Right lung (tissue), 5 donors: ENCODE results near the gene ELOVL6. TPM values are rescaled to one million over a fixed set of nuclear protein-coding genes. Genes with fewer than 3 reads are reported as not detected.
"Not testable (repeated sequence)": the region's sequence is repeated elsewhere in the genome, so short reads cannot be mapped to it uniquely, and the experiment has no call there.

Experiments used
- DNase-seq, 2 donors: peaks; one replicate each; pipeline ENCODE4 v3.0.0-alpha.2; 2013
- polyA plus RNA-seq, 5 donors: library from polyadenylated mRNA; unstranded; fragments of 120-200 nt; gene quantifications; one replicate each; pipeline versions ENCODE4 v1.2.1 to v1.2.3, GENCODE V29; 2013; ENCODE audit warnings: inconsistent platforms in 1 of 5, low replicate concordance in 1 of 5; ENCODE audit not compliant: insufficient read length in 5 of 5, insufficient read depth in 1 of 5

The ELOVL6 gene
- polyA plus RNA-seq, 5 donors, result 10.1 to 16.6 (median 10.5) TPM

DNA sequence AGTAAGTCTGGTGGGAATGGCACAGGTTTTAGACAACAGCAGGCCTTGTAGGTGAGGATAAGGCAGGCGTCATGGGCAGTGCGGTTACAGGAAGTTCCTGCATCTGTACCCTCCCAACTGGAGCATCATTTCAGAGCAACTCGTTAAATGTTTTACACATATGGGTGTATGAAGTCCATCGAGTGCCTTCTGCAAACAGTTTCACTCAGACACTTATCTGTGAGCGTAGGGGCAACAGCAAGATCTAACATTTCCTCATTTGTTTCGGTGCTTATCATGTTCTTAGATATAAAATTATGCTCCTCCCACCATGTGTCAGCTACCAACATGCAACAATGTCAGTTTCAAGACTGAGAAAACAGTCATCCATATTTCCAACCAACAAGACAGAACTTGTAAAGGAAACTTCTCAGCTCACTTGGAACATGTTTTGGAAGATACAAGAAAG, 69.9 kb downstream of the ELOVL6 start:
- no peak for DNase-seq

DNA sequence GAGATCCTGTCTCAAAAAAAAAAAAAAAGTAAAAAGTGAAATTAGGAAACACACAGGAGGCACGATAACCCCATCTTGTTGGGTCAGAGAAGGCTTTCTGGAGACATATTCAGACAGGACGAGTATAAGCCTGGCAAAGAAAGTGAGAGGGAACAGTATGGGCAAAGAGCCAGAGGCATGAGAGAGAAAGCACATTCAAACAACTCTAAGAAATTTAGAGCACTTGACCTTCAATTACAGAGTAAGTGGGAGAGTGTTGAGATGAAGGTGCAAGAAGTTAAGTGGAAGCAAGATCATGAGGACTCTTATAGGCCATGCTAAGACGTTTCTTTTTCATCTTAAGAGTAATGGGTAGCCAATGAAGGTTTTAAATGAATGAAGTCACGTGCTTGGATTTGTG, 70.4 kb downstream of the ELOVL6 start:
- DNase-seq, result peak in 1 of 2 donors; percentile 23

- no peak for DNase-seq
Observed at GRCh38 chr4:110124711-110125110, 73.7 kb downstream of the ELOVL6 start.

DNA sequence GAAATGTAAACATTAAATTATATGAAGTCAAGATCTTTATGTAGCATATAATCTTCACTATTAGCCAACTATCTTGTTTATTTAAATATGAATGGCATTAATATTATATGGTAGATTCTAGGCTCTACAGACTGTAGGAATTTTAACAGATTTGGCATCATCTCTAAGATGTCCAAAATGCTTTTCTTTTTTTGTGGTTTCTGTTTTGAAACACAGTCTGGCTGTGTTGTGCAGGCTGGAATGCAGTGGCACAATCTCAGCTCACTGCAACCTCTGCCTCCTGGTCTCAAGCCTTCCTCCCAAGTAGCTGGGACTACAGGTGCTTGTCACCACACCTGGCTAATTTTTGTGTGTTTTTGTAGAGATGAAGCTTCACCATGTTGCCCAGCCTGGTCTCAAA, 76.2 kb downstream of the ELOVL6 start:
- DNase-seq, result no peak

- DNase-seq, result no peak
Observed at GRCh38 chr4:110120506-110120905, 77.9 kb downstream of the ELOVL6 start.

- DNase-seq, result no peak
Observed at GRCh38 chr4:110119880-110120279, 78.5 kb downstream of the ELOVL6 start.

DNA sequence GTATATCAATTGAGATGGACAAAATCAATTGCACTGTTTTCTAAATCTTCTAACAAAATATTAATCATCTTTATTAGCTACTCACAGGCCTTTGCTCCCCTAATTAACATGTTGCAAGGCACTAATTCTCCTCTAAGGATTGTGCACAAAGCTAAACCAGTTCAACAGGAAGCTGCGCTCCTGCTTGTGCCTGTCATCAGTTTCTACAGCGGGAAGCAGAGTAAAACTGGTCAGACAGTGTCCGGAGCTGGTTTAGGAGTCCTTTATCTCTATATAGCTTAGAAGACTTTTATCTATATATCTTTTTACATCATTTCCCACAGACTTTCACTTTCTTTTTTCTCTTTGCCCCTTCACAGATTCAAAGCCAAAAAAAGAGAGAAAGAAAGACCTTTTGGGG, 79.1 kb downstream of the ELOVL6 start:
- DNase-seq, result peak in 1 of 2 donors; percentile 19

GRCh38 chr4:110112056-110112455, 86.4 kb downstream of the ELOVL6 start:
- no peak for DNase-seq

- no peak for DNase-seq
Observed at GRCh38 chr4:110109455-110109854, 89.0 kb downstream of the ELOVL6 start.

- DNase-seq, result no peak
Observed at GRCh38 chr4:110108960-110109359, 89.5 kb downstream of the ELOVL6 start.

GRCh38 chr4:110108422-110108821, 90.0 kb downstream of the ELOVL6 start:
- DNase-seq, result no peak

DNA sequence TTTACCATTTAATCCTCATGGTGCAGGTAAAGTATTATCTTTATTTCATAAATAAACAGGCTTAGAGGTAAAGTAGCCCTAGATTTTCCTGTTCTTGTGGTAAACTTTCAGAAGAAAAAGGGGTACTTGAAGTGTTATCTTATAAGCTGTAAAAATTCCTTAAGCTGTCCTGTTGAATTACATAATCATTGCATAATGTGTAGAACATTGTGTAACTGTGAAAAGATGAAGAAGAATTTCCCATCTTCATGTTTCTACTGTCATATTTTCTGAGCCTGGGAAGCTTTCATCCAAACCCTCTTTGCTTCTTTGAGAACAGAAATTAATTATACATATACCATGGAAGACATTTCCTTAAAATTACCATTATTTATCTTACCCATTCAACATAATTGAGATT, 90.5 kb downstream of the ELOVL6 start:
- DNase-seq, result no peak

DNA sequence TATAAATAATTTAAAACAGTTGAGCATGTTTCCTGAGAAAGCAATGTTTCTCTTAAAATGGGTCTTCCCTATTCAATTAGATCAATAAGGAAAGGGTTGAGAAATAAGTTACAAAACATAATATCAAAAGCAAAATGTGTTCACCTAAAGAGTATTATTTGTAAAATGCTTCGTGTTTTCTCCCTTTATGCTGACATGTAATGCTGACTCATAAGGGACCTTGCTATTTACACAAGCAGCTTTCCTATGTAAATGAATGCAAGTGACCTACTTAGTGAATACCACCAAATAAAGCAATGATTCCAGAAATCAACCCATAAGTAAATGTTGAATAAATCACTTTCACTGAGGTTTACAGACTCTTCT, 91.5 kb downstream of the ELOVL6 start:
- DNase-seq, result no peak

- DNase-seq, result no peak
Observed at GRCh38 chr4:110104661-110105060, 93.8 kb downstream of the ELOVL6 start.

- no peak for DNase-seq
Observed at GRCh38 chr4:110099638-110100037, 98.8 kb downstream of the ELOVL6 start.

DNA sequence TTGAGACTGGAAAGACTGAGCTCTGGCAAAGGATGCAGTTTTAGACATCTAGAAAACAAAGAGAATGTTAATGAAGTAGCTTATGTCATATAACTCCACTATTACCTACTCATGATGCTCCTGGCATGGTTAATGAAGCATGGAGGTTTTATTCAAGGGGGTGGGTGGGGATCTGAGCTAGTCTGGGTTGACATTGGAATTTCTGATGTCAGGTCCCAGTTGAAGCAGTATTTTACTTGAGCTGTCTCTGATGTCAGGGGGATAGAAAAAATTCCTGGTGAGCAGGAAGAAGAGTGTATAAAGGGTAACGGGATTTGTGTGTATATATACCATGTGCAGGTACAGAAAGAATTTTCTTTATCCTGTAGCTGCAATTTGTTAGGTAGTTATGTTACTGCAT, 102.0 kb downstream of the ELOVL6 start:
- DNase-seq, result no peak

GRCh38 chr4:110092646-110093045, 105.8 kb downstream of the ELOVL6 start:
- DNase-seq, result no peak

- no peak for DNase-seq
Observed at GRCh38 chr4:110091434-110092140, 106.8 kb downstream of the ELOVL6 start.

- no peak for DNase-seq
Observed at GRCh38 chr4:110088670-110089069, 109.7 kb downstream of the ELOVL6 start.

- peak; percentile 24 to 28 for DNase-seq
Observed at GRCh38 chr4:110087070-110087708, 111.2 kb downstream of the ELOVL6 start.

DNA sequence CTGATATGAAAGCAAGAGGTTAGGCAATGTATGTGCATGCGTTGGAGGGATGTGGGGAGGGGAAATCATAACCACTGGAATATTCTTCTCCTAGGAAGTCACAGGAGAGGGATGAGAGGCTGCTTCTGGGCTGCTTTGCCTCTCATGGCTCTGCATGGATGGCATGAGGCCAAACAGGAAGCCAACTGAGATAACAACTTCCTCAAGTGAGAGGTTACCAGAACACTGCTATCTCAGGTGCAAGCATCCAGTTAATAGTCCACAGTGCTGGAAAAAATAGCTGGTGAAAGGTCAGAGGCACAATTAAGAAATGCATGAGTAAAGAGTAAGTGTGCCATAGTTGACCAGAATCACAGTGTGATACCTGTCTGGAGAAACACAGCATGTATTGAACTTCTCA, 113.3 kb downstream of the ELOVL6 start:
- no peak for DNase-seq

- DNase-seq, result no peak
Observed at GRCh38 chr4:110084154-110084553, 114.3 kb downstream of the ELOVL6 start.

DNA sequence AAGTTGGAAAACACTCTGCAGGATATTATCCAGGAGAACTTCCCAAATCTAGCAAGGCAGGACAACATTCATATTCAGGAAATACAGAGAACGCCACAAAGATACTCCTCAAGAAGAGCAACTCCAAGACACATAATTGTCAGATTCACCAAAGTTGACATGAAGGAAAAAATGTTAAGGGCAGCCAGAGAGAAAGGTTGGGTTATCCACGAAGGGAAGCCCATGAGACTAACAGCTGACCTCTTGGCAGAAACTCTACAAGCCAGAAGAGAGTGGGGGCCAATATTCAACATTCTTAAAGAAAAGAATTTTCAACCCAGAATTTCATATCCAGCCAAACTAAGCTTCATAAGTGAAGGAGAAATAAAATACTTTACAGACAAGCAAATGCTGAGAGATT, 120.3 kb downstream of the ELOVL6 start:
- DNase-seq, result not testable (repeated sequence)

DNA sequence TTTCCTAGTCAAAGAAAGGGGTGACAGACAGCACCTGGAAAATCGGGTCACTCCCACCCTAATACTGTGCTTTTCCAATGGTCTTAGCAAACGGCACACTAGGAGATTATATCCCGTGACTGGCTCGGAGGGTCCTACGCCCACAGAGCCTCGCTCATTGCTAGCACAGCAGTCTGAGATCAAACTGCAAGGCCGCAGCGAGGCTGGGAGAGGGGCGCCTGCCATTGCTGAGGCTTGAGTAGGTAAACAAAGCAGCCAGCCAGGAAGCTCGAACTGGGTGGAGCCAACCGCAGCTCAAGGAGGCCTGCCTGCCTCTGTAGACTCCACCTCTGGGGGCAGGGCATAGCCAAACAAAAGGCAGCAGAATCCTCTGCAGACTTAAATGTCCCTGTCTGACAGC, 121.6 kb downstream of the ELOVL6 start:
- not testable (repeated sequence) for DNase-seq
